Dedifferentiated amniotic fluid mesenchymal stem cell (primary cell): ENCODE data around the gene ARHGEF7.

Experiments
- DNase-seq: peaks from one replicate; pipeline ENCODE4 v3.0.0-alpha.2; 2016; ENCODE audit errors: extremely low spot score

Gene ARHGEF7

GRCh38 chr13:111325146-111325890 lies 210.2 kb downstream of the ARHGEF7 start:
- no peak for DNase-seq

GRCh38 chr13:111325941-111326620 lies 211.0 kb downstream of the ARHGEF7 start:
- DNase-seq: no peak

- no peak for DNase-seq
These were observed 211.5 kb downstream of the ARHGEF7 start for GRCh38 chr13:111326621-111326965.

DNA sequence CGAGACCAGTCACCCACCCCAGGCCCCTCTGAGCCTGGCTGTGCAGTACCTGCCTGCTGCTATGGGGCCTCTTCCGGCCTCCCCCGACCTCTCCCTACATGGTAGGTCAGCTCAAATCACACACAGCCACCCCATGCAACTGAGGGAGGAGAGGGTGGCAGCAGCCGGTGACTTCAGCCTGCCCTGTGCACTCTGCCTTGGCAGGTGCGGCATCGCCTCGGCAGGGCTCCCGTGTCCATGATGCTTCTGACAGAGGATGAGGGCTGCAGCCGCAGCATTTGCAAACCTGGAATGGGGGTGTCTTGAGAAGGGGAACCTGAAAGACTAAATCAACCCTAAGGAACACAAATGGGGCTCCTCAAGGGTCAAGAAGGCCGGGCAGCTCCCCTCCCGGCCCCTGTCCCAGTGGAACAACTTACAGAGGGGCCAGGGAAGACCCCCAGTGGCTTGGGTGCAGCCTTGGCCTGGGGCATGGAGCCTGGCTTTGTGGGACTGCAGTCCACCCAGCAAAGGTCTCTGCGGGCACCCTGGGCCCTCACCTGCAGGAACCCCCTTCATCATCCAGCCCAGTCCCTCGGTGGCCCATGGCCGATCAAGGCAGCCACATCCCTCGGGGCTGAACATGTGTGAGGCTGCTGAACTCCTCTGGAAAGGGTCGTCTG lies 212.0 kb downstream of the ARHGEF7 start:
- no peak for DNase-seq

DNA sequence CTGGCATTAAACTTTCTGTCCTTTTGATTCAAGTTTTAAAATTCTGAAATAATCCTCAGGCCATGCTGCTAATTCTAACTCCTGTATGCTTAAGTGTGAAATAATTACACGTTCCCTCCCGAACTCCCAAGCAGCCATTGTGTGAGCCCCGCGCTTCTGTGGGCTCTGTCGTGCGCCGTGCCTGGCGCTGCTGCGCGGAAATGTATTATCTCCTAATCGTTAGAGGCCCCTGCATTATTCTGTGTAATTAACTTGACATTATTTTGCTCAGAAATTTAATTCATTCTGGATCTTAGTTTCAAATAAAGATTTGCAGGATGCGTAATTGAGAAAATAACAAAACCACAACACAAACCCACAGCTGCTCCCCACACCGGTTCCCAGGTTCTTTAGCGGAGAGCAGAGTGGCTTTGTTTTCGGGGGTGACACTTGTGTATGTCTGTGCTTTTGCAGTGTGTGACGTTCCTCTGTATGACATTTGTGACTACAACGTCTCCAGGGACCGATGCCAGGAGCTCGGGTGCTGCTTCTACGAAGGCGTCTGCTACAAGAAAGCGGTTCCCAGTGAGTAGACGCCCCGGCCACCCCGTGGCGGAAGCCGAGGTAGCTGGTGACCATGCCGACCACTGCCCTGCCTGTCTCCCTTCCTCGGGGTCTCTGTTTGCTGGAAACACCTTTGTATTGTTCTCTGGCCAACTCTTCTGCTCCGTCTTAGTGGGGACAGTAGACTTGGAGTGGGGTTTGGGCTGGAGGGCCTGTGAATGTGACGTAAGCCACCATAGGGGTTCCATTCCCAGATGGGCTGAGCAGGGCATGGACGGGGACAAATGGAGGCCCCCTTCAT lies 212.8 kb downstream of the ARHGEF7 start:
- no peak for DNase-seq

DNA sequence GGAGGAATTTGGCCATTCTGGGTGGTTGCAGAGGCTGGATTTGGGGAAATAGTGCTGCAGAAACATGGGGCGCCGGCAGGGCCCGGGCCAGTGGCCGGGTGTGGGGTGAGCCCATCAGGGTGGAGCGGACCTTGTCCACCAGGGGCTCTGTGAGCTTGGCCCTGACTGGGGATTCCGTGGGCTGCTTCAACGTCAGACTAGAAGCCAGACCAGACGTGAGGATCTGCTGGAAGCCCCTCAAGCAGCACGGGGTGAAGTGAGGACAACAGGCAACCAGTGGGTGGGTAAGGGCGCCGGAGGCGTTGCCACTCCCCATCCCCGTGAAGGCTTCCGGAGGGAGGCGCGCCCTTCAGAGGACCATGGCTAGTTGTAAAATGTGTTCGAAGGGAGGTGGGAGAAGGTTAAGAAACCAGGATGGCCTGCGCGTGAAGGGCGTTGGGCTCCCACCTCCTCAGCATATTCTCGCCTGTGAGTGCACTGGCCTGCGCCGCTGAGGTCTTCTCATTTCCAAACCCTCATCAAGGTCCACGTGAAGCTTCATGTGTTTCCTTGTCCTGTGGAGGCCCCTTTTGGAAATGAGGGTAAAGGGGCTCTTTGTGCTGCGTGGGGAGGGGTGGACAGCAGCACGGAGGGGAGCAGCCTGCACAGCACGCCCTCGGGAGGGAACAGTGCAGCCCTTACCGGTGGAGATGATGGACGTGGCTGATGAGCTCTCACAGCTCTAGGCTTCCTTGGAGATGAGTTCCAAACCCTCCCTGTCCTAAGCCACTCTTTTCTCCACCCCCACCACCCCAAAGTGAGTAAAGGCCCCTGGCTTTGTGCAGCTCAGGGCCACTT lies 213.7 kb downstream of the ARHGEF7 start:
- DNase-seq: no peak

GRCh38 chr13:111329641-111330040 lies 214.5 kb downstream of the ARHGEF7 start:
- no peak for DNase-seq

DNA sequence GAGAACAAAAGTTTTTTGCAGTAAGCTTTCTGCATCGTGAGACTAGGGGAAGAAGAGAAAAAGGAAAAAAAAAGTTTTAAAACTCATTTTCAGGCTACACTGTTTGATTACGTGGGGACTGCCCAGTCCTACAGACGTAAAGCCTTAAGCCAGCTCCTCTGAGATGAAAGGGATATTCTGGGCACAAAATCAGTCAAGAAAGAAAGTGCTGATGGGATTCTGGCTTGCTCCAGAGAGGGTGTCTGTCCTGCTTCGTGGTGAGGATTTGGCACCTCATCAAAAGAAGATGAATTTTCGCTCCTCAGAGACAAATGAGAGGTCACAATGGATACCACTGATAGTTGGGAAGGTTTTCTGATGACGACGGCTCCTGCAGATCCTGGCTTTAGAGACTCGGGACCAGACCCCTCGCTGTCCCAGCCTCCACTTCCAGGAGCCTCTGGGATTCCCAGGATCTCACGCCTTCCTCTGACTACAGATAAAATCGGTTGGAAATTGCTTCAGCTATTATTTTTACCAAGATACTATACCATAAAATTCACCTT lies 215.0 kb downstream of the ARHGEF7 start:
- DNase-seq: no peak

DNA sequence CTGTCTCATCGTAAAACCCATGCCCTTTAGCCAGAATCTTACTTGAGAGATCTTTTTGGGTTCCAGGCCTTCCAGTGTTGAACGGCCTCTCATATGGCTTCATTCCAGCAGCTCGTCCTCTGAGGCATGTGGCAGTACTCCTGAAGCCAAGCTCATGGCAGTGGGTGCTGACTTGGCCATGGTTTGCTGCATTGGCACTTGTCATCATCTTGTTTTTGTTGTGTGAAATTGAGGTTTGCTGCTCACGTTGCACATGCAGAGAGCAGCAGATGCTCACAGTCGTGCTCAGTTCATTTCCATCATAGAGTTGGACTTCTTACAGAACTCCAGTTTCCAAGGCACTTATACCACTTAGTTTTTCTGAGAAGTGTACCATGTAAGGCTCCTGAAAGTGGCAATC lies 220.2 kb downstream of the ARHGEF7 start:
- no peak for DNase-seq

DNA sequence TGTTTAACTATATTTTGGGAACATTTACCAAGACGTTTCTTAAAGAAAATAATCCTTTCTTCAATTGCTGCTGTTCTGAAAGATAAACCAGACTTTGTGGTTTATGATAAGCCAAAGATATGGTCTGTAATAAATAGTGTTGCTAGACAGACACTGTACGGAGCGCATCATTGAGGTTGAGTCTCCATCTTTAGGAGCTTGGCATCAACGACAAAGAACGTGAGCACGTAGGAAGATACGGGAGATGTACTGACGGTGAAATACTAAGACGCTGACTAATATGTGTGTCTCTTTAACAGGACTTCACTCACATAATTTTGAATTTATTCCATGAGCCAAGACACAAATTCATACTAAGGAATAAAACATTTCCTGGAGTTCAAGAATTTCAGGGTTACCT lies 221.6 kb downstream of the ARHGEF7 start:
- DNase-seq: no peak

DNA sequence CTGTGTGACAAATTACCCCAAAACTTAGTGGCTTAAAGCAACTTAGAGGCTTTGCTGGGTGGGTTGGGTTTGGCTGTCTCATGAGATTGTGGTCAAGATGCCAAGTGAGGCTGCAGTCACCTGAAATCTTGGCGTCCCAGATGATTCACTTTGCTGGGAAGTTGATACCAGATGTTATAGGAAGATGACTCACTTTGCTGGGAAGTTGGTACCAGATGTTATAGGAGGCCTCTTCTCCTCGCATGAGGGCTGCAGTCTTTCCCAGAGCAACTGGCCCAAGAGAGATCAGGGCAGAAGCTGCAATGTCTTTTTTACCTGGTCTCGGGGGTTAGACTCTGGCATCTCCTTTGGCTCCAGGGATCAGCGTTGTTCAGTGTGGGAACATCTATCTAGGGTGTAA lies 222.1 kb downstream of the ARHGEF7 start:
- peak; percentile 83 for DNase-seq

- no peak for DNase-seq
These were observed 222.6 kb downstream of the ARHGEF7 start for GRCh38 chr13:111337741-111338140.

DNA sequence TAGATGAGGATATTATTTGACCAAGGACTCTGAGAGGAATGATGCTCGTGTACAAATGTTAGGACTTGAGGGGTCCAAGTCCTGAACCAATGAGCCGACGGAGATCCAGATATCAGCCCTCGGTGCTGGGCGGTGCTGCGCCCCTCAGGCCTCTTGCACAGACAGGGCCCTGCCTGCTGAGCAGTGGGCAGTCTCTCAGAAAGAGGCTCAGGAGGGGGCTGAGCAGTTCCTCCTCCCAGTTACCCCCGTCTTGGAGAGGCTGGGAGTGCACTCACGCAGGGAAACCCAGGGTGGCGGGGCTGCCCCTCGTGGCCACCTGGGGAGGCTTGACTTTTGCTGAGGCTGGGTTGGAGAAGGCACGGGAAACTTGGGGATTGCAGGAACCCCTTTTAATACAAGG lies 223.7 kb downstream of the ARHGEF7 start:
- no peak for DNase-seq

DNA sequence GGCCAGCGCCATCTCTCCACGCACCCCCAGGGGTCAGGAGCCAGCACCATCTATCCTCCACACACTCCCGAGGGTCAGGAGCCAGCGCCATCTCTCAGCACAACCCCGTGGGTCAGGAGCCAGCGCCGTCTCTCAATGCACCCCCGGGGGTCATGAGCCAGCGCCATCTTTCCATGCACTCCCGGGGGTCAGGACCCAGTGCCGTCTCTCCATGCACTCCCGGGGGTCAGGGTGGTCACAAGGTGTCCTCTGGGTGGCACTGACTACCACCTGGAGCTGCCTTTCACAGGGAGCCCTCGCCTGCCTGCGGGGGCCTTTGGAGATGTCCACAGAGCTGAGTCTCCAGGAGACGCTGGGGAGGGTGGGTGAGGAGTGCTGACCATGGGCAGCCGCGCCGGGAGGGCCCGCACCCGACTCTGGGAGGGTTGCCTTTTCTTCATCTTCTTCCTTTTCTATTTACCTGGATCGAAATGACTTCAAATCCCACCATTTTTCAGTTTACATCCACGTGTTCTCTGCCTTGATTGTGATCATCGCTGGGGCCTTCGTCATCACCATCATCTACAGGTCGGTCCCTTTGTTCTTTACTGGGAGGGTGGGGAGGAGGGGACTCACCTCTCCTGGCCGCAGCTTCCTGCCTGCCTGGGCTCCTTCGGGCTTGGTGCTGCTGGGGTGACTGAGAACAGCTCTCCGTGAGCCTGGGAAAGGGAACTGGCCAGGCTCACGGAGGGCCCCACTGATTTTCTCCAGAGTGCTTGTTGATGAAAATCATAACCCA lies 224.4 kb downstream of the ARHGEF7 start:
- no peak for DNase-seq

DNA sequence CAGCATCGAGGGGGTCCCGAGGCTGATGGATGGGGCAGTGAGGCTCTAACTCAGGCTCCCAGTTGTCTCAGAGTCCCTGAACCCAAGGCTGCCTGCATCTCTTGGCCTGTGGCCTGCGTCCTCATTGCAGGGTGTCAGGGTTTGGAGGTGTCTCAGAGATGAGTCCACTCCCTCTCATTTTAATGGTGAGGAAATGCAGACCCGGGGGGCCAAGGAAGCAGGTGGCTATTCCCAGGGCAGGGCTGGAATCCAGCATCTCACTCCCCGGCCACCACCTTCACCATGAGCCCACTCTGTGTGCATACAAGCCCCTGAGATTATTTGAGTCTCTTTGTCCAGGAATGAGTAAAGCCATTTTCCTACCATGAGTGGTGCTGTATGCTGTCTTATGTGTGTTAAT lies 226.8 kb downstream of the ARHGEF7 start:
- no peak for DNase-seq

DNA sequence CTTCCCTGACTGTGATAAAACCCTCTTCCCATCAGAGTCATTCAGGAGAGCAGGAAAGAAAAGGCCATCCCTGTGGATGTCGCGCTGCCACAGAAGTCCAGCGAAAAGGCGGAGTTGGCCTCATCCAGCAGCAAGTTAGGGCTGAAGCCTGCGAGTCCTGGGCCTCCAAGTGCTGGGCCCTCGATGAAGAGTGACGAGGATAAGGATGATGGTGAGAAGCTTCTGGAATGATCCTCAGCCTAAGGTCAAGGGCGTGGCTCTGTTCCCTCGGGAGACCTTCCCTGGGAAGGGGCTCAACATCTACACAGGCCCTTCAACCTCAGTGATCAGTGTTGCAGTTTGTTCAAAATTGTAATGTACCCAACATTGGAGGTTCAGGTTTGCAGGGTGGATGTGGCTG lies 227.6 kb downstream of the ARHGEF7 start:
- DNase-seq: no peak

- DNase-seq: no peak
These were observed 228.2 kb downstream of the ARHGEF7 start for GRCh38 chr13:111343186-111343805.

- DNase-seq: peak; percentile 75
These were observed 229.5 kb downstream of the ARHGEF7 start for GRCh38 chr13:111344471-111345191.

DNA sequence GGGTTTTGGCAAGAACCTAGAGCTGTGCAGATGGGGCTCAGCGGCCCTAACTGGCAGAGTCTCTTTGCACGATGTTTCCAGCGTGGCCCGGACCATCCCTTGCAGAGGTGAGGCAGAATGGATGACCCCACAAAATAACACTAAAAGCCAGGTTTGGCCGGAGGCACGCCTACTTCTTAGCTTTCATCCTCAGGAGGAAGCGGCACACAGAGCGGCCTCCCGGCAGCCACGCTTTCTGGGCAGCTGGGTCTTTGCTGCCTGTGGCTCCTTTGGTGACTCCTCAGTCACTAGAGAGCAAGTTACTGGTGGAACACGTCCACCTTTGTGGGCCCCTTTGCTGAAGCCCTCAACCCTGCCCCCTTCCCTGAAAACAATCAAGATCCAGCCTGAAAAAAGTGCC lies 230.6 kb downstream of the ARHGEF7 start:
- DNase-seq: no peak
